Measurements from ENCODE around the gene GALNTL6.

The GALNTL6 gene

DNA sequence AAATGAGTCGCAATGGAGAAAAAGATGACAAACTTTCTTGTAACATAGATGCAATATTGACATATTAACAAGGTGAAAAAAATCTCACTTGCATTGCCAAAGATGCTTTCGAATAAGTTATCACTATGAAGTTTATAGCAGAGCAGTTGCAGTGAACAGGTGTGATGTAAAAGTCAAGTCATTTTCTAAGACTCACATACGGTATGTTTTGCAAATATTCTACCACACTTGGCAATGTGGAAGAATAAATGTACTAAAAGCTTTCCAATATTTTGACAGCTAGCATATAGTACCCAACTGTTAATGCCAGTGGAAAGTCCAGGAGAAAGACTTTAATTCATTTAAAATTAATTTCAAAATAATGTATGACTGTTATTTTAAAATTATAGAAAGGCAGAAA is 76.5 kb downstream of the GALNTL6 start:
- no peak for DNase-seq

DNA sequence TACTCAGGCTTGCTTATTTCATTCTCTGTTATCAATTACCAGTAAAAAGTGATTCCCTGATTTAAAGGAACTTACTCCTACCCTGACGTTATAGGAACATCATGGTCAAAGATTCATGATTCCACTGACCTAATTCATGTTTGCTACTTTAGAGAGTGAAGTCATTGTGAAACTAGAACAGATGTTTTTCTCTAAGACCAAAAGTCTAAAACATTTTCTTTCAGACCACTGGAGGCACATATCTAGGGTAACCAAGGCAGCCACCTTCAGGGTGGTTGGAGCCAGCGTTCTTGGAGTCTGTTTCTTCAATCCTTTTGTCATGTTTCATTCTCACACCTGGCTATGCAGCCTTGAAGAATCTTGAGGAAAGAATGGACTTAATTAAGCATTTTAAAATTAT is 77.8 kb downstream of the GALNTL6 start:
- DNase-seq = no peak

DNA sequence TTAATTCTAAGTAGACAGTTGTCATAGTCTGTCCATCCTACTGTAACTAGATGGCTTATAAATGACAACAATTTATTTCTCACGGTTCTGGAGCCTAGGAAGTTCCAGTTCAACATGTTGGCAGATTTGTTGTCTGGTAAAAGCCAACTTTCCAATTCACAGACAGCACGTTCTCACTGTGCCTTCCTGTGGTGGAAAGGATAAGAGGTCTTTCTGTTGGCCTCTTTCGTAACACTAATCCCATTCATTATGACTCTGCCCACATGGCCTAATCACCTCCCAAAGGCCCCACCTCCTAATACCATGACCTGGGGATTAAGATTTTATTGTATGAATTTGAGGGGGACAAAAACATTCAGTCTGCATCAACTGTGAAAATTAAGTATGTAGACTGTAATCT is 83.2 kb downstream of the GALNTL6 start:
- no peak for DNase-seq

DNA sequence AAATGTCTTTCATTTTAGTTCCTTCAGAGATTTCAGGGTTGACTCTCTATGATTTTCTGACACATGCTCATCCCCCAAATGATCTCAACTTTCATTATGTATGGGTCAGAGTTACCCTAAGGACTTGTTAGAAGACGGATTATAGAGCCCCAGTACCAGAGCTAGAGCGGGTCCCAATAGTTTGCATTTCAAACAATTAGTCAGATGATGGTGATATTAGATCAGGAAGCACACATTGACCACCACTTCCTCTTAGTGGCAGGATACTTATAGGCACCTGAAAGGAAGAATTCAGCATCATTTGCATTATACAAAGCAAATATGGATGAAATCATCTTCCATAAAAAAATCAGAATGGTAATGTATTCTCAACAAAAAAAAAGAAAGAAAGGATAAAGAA is 106.1 kb downstream of the GALNTL6 start:
- DNase-seq = no peak

DNA sequence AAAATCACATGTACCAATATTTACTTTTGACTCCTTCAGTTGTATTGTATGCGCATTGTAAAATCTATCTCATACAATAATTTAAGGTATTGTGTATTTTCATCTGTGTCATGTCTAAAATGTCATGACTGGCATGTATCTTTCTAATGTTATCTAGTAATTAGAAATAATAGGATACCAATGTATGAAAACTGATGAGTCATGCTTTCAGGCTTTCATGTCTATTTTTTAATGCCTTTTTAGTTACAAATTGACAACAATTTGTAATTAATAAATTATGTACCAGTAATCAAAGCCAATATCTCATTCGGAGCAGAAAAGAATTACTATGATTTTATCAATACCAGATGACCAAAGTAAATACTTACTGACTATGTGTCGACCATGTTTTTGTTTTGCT is 107.7 kb downstream of the GALNTL6 start:
- no peak for DNase-seq

DNA sequence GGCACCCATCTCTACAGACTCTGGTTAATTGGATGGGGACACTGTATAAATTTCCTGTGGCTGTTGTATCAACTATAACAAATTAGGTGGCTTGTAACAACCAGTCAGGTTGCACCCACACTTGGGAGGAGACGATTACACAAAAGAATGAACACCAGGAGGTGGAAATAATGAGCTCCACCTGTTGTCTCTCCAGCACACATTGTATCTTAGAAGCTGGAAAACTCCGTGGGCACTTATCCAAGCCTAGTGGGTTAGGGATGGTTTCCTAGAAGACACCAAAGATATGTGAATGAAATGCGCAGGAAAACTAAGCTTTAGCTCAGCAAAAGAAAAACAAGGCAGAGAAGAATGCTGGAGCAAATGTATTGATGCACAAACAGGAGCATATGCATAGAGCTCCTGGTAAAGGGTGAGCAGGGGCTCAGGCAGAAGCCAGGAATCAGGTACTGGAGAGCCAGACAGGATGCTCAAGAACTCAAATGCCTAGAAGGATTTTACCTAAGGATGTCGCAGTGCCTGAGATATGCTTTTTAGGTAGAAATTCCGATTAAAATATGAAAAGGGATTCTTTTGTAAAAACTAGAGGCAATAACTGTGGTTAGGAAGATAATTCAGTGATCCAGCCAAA is 111.7 kb downstream of the GALNTL6 start:
- no peak for DNase-seq

DNA sequence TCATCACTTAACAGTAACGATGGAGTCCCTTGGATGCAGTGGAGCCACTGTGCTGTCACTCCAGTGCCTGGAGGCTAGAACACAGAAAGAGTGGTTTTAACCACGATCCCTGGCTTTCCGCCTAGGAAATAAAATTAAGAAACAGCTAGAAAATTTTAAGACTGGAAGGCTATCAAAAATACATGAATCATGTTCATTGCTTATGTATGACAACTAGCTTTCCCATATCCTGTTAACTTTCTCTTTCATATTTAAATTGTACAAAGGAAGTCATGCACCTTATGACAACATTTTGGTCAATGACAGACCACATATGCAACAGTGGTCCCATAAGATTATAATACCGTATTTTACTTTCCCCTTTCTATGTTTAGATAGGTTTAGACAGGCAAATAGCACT is 115.1 kb downstream of the GALNTL6 start:
- no peak for DNase-seq

DNA sequence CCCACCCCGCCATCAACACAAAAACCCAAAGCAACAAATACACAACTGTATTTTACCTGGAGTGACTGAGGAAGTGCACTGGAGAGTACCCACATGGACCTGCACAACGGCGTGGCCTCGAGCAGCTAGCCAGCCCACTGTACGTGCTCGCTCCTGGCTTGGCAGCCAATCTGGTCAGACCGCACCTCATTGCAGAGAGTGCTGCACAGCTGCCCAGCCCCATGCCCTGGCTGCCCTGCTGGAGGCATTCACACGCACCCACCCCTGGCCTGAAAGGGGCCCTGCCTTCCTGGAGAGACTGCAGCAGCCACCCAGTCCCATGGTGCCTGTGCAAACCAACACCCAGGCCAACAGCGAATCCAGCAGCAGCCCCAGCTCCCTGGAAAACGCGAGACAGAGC is 116.3 kb downstream of the GALNTL6 start:
- no peak for DNase-seq

DNA sequence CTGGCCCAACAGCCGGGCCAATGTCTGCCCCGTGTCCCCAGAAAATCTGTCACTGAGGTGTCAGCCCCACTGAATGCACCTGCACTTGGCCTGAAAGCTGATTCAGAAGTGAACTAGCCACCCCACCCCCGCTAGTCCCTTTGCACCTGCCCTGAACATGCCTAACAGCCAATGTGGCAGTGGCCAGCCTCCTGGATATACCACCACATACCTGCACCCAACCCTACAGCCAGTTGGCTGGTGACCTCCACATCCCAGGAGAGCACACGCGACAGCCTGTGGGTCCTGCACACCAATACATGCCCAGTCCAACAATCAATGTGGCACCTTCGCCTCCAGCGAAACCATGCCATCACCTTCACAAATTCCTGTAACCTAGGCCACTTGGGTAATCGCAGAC is 116.7 kb downstream of the GALNTL6 start:
- no peak for DNase-seq

DNA sequence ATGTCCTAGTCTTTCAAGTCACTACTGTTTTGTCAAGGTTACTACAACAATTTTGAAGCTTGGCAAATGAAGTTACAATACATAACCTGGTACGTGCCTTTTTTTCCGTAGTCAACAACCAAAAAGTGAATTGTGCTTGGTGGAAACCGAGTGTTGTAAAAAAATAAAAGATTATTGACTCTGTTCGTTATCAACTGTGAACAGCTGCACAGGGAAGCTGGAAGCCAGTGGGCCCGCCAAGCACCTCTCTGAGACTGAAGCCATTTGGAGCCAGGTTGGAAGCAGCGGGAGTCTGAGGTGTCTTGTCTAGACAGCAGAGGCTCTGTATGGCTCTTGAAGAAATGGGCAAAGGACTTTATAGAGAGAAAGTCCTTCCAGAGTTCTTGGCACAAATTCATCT is 119.0 kb downstream of the GALNTL6 start:
- no peak for DNase-seq

DNA sequence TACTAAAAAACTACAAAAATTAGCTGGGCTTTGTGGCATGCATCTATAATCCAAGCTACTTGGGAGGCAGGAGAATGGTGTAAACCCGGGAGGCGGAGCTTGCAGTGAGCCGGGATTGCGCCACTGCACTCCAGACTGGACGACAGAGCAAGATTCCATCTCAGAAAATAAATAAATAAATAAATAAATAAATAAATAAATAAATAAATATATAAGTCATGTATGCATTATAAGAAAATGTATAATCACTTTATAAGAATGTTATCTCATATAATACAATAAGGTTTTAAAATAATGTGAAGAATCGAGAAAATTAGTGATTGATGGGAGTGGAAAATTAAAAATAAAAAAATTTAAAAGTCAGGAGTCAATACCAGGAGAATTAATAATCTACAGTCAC is 127.5 kb downstream of the GALNTL6 start:
- DNase-seq = no peak

DNA sequence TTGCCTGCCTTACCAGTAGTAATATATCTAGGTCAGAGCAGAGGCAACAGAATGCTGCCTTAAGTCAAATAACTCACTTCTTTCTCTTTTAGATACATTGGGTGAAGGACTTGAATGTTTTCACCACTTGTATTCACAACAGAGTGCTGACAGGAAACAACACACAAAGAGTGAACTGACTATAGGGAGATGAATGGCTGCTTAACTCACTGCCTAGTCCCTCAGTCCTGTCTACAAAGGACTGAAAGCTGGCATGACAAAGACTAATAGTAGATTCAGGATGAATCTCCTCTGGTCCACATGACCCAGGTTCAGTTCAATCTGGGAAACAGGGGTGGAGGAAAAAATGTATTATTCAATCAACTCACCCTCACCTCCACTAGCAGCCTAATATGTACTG is 134.2 kb downstream of the GALNTL6 start:
- no peak for DNase-seq

DNA sequence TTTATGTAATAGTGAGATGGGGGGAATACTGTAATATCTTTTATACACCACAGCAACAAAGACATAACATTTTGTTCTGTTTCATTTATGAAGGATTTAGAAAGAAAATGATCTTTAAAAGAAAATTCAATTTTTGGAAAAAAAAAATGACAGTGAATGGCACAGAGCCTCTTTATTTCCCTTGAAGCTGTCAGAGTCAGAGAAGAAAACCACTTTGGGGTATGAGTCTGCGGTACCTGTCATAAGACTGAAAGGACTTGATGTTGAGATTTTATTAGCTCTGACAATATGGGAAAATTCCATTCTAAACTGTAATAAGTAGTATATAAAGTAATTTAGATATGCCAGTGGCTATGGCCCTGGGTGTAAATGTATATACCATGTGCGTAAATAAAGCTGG is 134.8 kb downstream of the GALNTL6 start:
- DNase-seq = no peak

DNA sequence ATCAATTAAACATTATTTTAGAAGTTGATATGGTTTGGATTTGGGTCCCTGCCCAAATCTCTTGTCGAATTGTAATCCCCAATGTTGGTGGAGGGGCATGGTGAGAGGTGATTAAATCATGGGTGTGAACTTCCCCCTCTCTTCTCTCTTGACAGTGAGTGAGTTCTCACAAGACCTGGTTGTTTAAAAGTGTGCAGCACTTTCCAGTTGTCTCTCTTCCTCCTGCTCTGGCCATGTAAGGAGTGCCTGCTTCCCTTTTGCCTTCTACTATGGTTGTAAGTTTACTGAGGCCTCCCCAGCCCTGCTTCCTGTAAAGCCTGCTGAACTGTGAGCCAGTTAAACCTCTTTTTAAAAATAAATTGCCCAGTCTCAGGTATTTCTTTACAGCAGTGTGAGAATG is 141.4 kb downstream of the GALNTL6 start:
- no peak for DNase-seq

DNA sequence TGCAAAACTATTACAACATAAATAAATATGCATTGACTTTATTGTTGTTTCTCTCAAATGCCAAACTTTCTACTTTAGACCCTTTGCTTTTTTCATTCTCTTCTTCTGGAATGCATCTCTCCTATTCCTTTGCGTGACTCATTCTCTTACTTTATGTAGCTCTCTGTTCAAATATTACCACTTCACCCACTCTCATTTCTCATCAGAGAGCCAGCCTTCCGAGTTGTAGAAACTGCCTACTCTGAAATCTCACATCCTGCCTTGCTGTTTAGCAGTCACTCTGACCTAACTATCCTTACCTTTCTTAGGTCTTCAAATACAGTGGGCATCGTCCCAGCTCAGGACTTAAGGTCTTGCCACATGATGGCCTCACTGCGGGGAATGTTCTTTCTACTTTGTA is 143.5 kb downstream of the GALNTL6 start:
- no peak for DNase-seq

DNA sequence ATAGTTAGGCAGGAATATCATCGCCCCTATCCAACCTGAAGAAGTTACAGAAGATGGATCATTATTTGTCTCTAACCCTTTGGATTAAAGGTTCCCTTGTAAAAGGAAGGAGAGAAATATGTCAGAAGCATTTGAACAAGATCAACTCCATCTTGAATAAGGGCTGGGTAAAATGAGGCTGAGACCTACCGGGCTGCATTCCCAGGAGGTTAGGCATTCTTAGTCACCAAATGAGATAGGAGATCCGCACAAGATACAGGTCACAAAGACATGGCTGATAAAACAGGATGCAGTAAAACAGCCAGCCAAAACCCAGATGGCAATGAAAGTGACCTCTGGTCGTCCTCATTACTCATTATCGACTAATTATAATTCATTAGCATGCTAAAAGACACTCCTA is 148.9 kb downstream of the GALNTL6 start:
- DNase-seq = no peak

DNA sequence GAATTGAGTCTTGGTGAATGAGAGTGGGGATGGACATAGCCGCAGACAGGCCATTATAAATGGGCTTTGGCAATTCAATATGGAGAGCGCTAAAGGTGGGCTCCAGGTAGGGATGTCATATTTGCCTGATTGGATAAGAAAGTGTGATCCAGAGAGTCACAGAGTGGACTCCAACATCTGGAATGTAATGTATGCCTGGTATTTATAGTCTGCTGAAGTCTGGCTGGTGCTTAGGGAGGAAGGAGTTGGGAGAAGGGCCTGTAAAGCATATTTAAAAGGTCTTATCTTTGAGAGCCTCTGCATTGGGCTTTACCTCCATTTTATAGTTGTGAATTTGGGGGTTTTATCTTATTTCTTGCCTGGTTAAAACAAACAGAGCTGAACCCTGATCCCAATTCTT is 153.2 kb downstream of the GALNTL6 start:
- DNase-seq = no peak

DNA sequence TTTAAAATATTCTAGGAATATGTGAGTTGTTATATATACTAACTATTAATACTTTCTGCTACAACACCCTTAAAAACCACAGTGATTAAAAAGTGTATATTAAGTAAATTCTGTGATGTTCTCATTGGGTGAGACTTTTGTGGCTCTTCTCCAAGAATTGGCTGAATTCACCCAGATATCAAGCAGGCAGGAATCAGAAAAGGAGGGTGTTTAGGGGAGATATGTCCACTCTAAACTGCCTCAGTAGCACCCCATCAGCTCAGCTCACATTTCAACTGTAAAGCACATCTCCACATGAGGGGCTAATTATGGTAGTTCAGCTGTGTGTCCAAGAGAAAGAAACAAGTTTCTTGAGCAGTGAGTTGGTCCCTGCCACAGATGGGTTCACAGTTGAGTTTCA is 165.0 kb downstream of the GALNTL6 start:
- no peak for DNase-seq

DNA sequence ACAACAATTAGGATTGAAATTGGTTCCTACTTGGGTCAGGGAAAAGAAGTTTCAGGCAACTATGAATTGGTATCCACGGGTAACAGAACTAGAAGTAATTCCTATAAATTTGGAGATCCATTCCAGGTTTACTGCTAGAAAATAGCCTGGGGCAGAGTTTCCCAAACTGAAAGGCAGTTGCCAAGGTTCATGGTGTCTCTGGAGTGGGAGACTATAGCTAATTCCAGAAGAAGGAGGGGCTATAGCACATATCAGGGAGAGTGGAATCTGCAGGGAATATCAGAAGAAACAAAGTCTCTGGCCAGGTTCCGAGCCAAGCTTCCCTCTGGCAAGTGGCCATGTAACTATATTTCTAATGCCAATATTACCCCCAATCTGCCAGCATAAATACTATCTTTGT is 166.3 kb downstream of the GALNTL6 start:
- DNase-seq = no peak

DNA sequence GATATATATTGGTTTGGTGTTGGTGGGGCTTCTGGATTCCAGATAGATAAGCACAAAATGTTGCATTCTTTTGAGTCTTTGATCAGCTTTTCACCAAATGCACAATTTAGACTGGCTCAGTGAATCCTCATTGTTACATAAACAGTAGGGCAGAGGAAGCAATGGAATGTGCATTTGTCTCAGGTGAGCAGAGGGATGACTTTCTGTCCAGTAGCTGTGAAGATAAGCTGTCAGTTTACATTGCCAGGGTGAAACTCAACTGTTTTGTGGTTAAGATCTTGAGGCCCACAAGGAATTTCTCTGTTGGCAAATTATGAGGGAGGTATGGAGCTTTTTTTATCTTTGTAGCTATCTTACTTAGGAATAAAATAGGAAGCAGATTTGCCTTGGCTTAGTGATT is 168.0 kb downstream of the GALNTL6 start:
- no peak for DNase-seq

DNA sequence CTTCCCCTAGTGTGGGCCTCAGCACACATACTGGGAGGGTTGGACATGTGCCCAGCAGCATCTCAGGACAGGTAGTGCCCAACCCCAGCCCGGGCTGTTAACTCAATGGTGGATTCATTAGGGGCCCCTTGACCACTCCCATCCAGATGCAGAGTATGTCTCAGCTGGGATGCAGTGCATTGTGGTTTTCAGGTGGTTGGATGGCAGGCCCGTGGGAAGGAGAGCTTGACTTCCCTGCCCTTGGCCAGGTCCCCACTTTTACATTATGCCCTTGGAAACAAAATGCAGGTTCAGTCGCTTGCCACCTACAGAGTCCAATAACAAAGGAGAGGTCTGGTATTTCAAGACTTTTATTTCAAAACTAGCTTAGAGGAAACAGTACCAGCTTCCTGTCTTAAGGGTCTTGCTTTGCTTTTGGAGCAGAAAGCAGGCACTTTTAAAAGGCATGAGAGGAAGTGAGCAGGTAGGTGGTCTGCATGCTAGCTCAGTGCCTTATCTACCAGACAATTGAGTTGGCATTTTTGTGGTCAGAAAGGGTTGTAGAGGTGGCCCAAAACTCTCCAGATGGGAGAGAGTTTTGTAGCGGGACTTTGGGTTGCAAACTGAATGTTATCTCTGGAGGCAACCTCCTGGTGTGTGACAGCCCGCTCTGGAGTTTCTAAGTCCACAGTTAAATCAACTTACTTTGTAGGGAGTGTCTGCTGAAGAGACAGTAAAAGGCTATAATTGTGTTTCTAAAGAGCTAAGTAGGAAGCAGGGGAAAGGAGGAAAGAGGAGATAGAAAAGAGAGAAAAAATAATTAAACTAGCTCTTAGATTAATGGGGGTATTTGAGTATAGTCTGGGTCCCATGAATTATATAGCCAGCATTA is 171.0 kb downstream of the GALNTL6 start:
- no peak for DNase-seq

DNA sequence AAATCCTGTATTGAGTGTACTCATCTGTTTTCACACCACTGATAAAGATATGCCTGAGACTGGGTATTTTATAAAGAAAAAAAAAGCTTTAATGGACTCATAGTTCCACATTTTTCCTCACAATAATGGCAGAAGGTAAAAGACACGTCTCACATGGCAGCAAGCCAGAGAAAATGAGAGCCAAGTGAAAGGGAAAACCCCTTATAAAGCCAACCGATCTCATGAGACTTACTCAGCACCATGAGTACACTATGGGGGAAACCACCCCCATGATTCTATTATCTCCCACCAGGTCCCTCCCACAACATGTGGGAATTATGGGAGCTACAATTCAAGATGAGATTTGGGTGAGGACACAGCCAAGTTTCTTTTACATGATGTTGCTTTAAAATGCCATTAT is 171.9 kb downstream of the GALNTL6 start:
- DNase-seq = no peak

DNA sequence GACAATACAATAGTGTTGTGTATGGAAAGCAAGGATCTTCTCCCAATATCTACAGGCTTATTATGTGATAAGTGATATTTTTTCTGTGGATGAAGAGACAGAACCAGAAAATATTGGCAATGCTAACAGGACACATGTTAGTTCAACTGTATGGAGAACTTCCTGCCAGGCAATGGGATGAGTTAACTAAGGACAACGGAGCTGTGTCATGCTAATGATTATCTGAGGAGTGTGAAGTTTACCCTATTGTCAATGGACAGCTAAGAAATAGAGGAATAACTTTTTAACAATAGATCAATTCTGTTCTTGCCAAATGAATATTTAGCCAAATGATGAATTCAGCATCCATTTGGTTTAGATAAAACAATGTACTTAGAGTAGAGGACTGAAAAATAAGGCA is 180.0 kb downstream of the GALNTL6 start:
- DNase-seq = no peak

DNA sequence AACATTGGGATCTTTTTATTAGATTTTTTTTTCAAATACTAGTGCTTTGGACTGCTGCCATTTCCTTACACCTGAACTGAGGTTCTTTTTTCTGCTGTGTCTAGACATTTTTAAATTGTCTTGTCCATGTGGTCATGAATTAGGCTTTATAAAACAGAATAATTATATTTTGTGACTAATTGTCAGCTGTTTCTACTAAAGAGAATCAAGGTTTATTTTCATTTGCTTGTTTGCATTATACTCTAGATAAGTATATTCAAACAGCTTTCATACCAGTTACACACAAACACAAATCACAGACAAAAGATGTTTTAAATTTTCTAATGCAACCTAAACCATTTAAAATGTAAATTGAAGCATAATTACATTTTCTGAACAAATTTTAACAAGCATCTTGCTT is 194.7 kb downstream of the GALNTL6 start:
- DNase-seq = no peak
